OCI-LY7 (cell line): Measurements from ENCODE around the gene PEX7. TPM values are rescaled to one million over a fixed set of nuclear protein-coding genes. Genes with fewer than 3 reads are reported as not detected.
"Not testable (repeated sequence)": the region's sequence is repeated elsewhere in the genome, so short reads cannot be mapped to it uniquely, and the experiment has no call there.

Source experiments
- BruUV-seq: library from RNA; stranded (reverse); fragments of 400-500 nt; replicated peaks from 2 replicates; lab custom pipeline; 2021; lab: Mats Ljungman, UMichigan
- CTCF ChIA-PET: fragments of 300-600 bp; sonication (Branson Sonifier 250); formaldehyde crosslinking; loops from one replicate; lab custom pipeline; 2022; ENCODE audit warnings: antibody characterized with exemption; ENCODE audit not compliant: unreplicated experiment; lab: Charles Lee
- POLR2A ChIA-PET: fragments of 300-600 bp; sonication (Branson Sonifier 250); formaldehyde crosslinking; loops from one replicate; lab custom pipeline; 2022; ENCODE audit warnings: antibody characterized with exemption; lab: Charles Lee
- DNase-seq: peaks from one replicate; pipeline ENCODE4 v3.0.0-alpha.2; 2015; ENCODE audit warnings: low spot score
- H2AFZ ChIP-seq: fragments of 200-600 bp; sonication (generic), shearing (Covaris generic); 2 replicates; pipeline ENCODE4 v1.6.1; 2014; ENCODE audit warnings: mild to moderate bottlenecking, antibody characterized with exemption, low read length, moderate library complexity
- H3K27ac ChIP-seq: fragments of 200-600 bp; sonication (generic); 2 replicates; pipeline ENCODE4 v1.5.1; 2014; ENCODE audit warnings: mixed run types, low read depth, mild to moderate bottlenecking, moderate library complexity, low read length, inconsistent platforms; ENCODE audit not compliant: poor library complexity, severe bottlenecking
- H3K36me3 ChIP-seq: fragments of 200-600 bp; sonication (generic); 2 replicates; pipeline ENCODE4 v1.6.1; 2014; ENCODE audit warnings: mild to moderate bottlenecking, antibody characterized with exemption, low read length, moderate library complexity, mixed read lengths; ENCODE audit not compliant: insufficient read depth
- H3K4me1 ChIP-seq: fragments of 200-600 bp; sonication (generic); 2 replicates; pipeline ENCODE4 v1.5.1; 2014; ENCODE audit warnings: mild to moderate bottlenecking, low read length; ENCODE audit not compliant: insufficient read depth, poor library complexity, severe bottlenecking
- H3K4me2 ChIP-seq: fragments of 200-600 bp; sonication (generic); 2 replicates; pipeline ENCODE4 v1.6.1; 2014; ENCODE audit warnings: mild to moderate bottlenecking, low read length
- H3K4me3 ChIP-seq: fragments of 200-600 bp; sonication (generic); 2 replicates; pipeline ENCODE4 v1.5.1; 2014; ENCODE audit warnings: mild to moderate bottlenecking, low read depth, low read length; ENCODE audit not compliant: poor library complexity, severe bottlenecking
- H3K79me2 ChIP-seq: fragments of 200-600 bp; sonication (generic); 2 replicates; pipeline ENCODE4 v1.6.1; 2016; ENCODE audit warnings: low read depth, mild to moderate bottlenecking, low read length, moderate library complexity, mixed read lengths; ENCODE audit not compliant: insufficient read depth
- H3K9me2 ChIP-seq: fragments of 200-600 bp; sonication (generic); 2 replicates; pipeline ENCODE4 v1.6.1; 2016; ENCODE audit warnings: mild to moderate bottlenecking, low read length, mixed read lengths; ENCODE audit not compliant: insufficient read depth
- H3K9me3 ChIP-seq: fragments of 200-600 bp; sonication (generic); 2 replicates; pipeline ENCODE4 v1.6.1; 2014; ENCODE audit warnings: mild to moderate bottlenecking, mixed run types, low read length, mixed read lengths
- H4K20me1 ChIP-seq: fragments of 200-600 bp; sonication (generic); 2 replicates; pipeline ENCODE4 v1.6.1; 2014; ENCODE audit warnings: mild to moderate bottlenecking, antibody characterized with exemption, low read length, moderate library complexity, mixed read lengths; ENCODE audit not compliant: insufficient read depth
- CTCF ChIP-seq: fragments of 200-600 bp; sonication (generic); conservative IDR thresholded peaks from 2 replicates; pipeline ENCODE4 v1.5.1; 2014; ENCODE audit warnings: mild to moderate bottlenecking, antibody characterized with exemption, low read length, moderate library complexity, mixed read lengths
- EZH2phosphoT487 ChIP-seq: fragments of 200-600 bp; sonication (generic); IDR thresholded peaks from 2 replicates; pipeline ENCODE4 v1.6.1; 2018; ENCODE audit warnings: low read depth, borderline replicate concordance, mild to moderate bottlenecking, mixed run types, antibody characterized with exemption, low read length, moderate library complexity, mixed read lengths
- intact Hi-C: fragments of 100-400 bp; cut with micrococcal nuclease; formaldehyde crosslinking; loops from one replicate; pipeline ENCODE4 v1.10.0; 2022; ENCODE audit not compliant: unreplicated experiment
- total RNA-seq, 2 experiments: library from RNA; depleted of rRNA in 1 of 2; stranded (reverse); fragments of >200 nt in 1 of 2; shearing (Covaris generic) in 1 of 2; gene quantifications; 2 replicates each; pipeline ENCODE4 v1.2.3, GENCODE V29; 2014 to 2022

The PEX7 gene
- total RNA-seq, 2 experiments from 2014 or later = 5.8 to 8.4 TPM

DNA sequence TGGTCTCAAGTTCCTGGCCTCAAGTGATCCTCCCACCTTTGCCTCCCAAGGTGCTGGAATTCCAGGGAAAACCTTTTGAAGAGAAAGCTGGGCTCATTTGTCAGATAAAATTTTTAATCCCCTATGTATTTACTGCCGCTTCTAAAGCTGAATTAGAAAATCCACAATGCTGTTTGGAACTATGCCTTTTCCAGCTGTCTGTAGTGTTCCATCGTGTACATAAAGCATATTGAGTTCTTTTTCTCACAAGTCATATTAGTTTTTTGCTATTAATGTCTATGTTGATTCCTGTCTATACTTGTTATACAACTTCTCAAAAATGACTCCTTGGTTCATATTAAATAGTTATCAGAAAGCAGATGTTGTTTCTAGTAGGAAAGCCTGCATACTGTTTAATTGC lies 47.1 kb downstream of the PEX7 start:
- Histone ChIP-seq H3K4me1 (no peaks in the 10 kb centered on the region), H3K27ac (no peak overlapping the region), H3K9me3 (peaks cover 13% of the 10 kb centered on the region), H4K20me1 (no peaks in the 10 kb centered on the region), H3K36me3 (no peaks in the 10 kb centered on the region; the same call in 1 of the 2 replicates), H3K9me2 (no peaks in the 10 kb centered on the region), H3K4me3 (no peak overlapping the region), H2AFZ (no peak overlapping the region), H3K4me2 (no peak overlapping the region), H3K79me2 (no peaks in the 10 kb centered on the region)
- DNase-seq = no peak
- no TSS peak for BruUV-seq
- ChIA-PET POLR2A (no interaction called here), CTCF (no interaction called here)
- intact Hi-C loops = no loop called here
- TF ChIP-seq EZH2phosphoT487 (no peak), CTCF (no peak)

- no peak for TF ChIP-seq EZH2phosphoT487
- TF ChIP-seq CTCF = no peak
- H3K36me3 ChIP-seq = no peaks in the 10 kb centered on the region; the same call in 1 of the 2 replicates
- H3K27ac ChIP-seq = no peak overlapping the region
- no peaks in the 10 kb centered on the region for H3K9me2 ChIP-seq
- ChIA-PET CTCF (no interaction called here), POLR2A (no interaction called here)
- H4K20me1 ChIP-seq = no peaks in the 10 kb centered on the region
- no peaks in the 10 kb centered on the region for H3K79me2 ChIP-seq
- H3K4me2 ChIP-seq = no peak overlapping the region
- H3K4me1 ChIP-seq = no peaks in the 10 kb centered on the region
- intact Hi-C loops = no loop called here
- H3K9me3 ChIP-seq = peaks cover 13% of the 10 kb centered on the region
- no TSS peak for BruUV-seq
- no peak overlapping the region for H2AFZ ChIP-seq
- DNase-seq = peak; percentile 10
- no peak overlapping the region for H3K4me3 ChIP-seq
These were observed 51.4 kb downstream of the PEX7 start for GRCh38 chr6:136873748-136874147.

GRCh38 chr6:136876469-136876868 lies 54.1 kb downstream of the PEX7 start:
- H2AFZ ChIP-seq, BruUV-seq, intact Hi-C loops, CTCF ChIA-PET, H3K4me1 ChIP-seq, DNase-seq, H3K9me2 ChIP-seq, H3K4me3 ChIP-seq, POLR2A ChIA-PET, H3K27ac ChIP-seq, H3K4me2 ChIP-seq, H3K79me2 ChIP-seq, H4K20me1 ChIP-seq, H3K36me3 ChIP-seq: not testable (repeated sequence)
- peaks cover 13% of the 10 kb centered on the region for H3K9me3 ChIP-seq
